ENCODE data around the gene PTPRN2. TPM values are rescaled to one million over a fixed set of nuclear protein-coding genes. Genes with fewer than 3 reads are reported as not detected.

Gene PTPRN2
- total and polyA plus RNA-seq, 2 donors (not counting 3 experiments of a cell fraction or from before 2014, with no cell fraction given): 0.62 to 0.88 TPM

GRCh38 chr7:158075633-158076001 is 512.0 kb downstream of the PTPRN2 start:
- H3K27ac ChIP-seq (ENCODE audit: insufficient read depth, low read depth, low read length): no peak overlapping the region
- CTCF ChIA-PET: no interaction called here
- no peaks in the 10 kb centered on the region for H3K4me1 ChIP-seq (ENCODE audit: control insufficient read depth, extremely low read depth, insufficient read depth, low read length)
- TF ChIP-seq CTCF (IDR thresholded peaks at IDR 0.05; ENCODE audit: extremely low read depth in 1 of 2, insufficient read depth in 1 of 2, low read depth in 1 of 2, low read length in 2 of 2): no peak
- no peak for TF ChIP-seq POLR2A (IDR thresholded peaks at IDR 0.05; ENCODE audit: low read depth, low read length)
- TF ChIP-seq GATA2 (IDR thresholded peaks at IDR 0.05; ENCODE audit: insufficient read depth, insufficient read length, low read depth, low read length): no peak
- TF ChIP-seq FOS (IDR thresholded peaks at IDR 0.05; ENCODE audit: borderline replicate concordance, insufficient read depth, low read length): no peak
- H3K9ac ChIP-seq (replicated peaks; ENCODE audit: extremely low read depth, insufficient read depth, low read length): no peak overlapping the region
- H3K4me3 ChIP-seq (replicated peaks in 1 of 3; ENCODE audit: insufficient read depth in 1 of 3, low read depth in 1 of 3, low read length in 3 of 3): no peak overlapping the region
- H3K9me3 ChIP-seq (replicated peaks; ENCODE audit: control insufficient read depth, insufficient read depth, low read length): peaks cover 9% of the 10 kb centered on the region
- POLR2A ChIA-PET: no interaction called here
- dilution Hi-C loops (cut with MboI; ENCODE audit: extremely low pct_ligation_motif_present, low sequenced_read_pairs) (no loop called here), intact Hi-C loops (cut with micrococcal nuclease) (no loop called here)
- no TSS peak for BruUV-seq (replicated peaks)
- H3K9me1 ChIP-seq (replicated peaks; ENCODE audit: control insufficient read depth, extremely low read depth, insufficient read depth, low read length): no peaks in the 10 kb centered on the region
- no peak for FAIRE-seq
- DNase-seq (ENCODE audit: low read depth, low spot score): no peak
- no peaks in the 10 kb centered on the region for H3K79me2 ChIP-seq (ENCODE audit: control insufficient read depth, insufficient read depth, low read length)
- no peaks in the 10 kb centered on the region for H3K36me3 ChIP-seq (ENCODE audit: control insufficient read depth in 2 of 2, extremely low read depth in 1 of 2, insufficient read depth in 2 of 2, low read length in 2 of 2)
- H3K4me2 ChIP-seq (ENCODE audit: insufficient read depth, low read length): no peak overlapping the region
- no peaks in the 10 kb centered on the region for H4K20me1 ChIP-seq (replicated peaks; ENCODE audit: control insufficient read depth, extremely low read depth, insufficient read depth, low read length)
- H2AFZ ChIP-seq (ENCODE audit: low read depth, low read length): no peak overlapping the region
- no peaks in the 10 kb centered on the region for H3K27me3 ChIP-seq (ENCODE audit: control insufficient read depth in 2 of 2, insufficient read depth in 2 of 2, low read length in 2 of 2)

DNA sequence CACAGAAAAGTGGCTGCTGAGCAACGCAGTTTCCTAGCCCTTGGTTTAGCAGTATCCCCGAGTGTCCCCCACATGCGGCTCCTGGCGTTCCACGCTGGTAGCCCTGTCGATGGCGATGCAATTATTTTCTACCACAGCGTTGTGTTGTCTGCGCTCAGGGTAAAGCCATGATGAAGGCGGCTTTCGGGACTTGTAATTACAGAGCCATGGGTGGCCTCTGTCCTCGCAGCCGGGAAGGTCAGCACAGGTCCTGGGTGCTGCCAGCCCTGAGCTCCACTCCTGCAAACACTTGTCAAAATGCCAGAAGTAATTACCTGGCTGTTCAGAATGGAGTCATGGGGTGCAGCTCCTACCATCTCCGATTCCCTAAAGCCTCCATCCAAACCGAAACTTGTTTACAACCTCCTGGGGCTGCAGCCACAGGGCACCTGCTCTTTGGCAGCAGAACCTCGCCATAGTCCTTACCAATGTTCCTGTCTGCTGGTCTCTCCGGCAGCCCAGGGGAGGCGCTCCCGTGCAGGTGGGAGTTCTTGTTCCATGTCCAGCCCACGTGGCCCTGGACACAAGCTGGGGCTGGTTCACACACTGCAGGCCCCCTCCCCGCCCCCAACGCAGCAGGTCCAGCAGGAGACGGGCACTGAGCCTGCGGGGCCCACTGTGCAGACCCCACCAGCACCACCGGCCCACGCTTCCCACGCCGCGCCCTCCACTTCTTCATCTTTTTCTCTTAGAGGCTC is 512.6 kb downstream of the PTPRN2 start:
- Histone ChIP-seq H3K4me1 (ENCODE audit: control insufficient read depth, extremely low read depth, insufficient read depth, low read length) (no peaks in the 10 kb centered on the region), H3K4me3 (replicated peaks in 1 of 3; ENCODE audit: insufficient read depth in 1 of 3, low read depth in 1 of 3, low read length in 3 of 3) (no peak overlapping the region), H3K4me2 (ENCODE audit: insufficient read depth, low read length) (no peak overlapping the region), H2AFZ (ENCODE audit: low read depth, low read length) (no peak overlapping the region), H4K20me1 (replicated peaks; ENCODE audit: control insufficient read depth, extremely low read depth, insufficient read depth, low read length) (no peaks in the 10 kb centered on the region), H3K9ac (replicated peaks; ENCODE audit: extremely low read depth, insufficient read depth, low read length) (no peak overlapping the region), H3K79me2 (ENCODE audit: control insufficient read depth, insufficient read depth, low read length) (no peaks in the 10 kb centered on the region), H3K9me3 (replicated peaks; ENCODE audit: control insufficient read depth, insufficient read depth, low read length) (peaks cover 9% of the 10 kb centered on the region), H3K9me1 (replicated peaks; ENCODE audit: control insufficient read depth, extremely low read depth, insufficient read depth, low read length) (no peaks in the 10 kb centered on the region), H3K36me3 (ENCODE audit: control insufficient read depth in 2 of 2, extremely low read depth in 1 of 2, insufficient read depth in 2 of 2, low read length in 2 of 2) (no peaks in the 10 kb centered on the region), H3K27me3 (ENCODE audit: control insufficient read depth in 2 of 2, insufficient read depth in 2 of 2, low read length in 2 of 2) (no peaks in the 10 kb centered on the region), H3K27ac (ENCODE audit: insufficient read depth, low read depth, low read length) (no peak overlapping the region)
- dilution Hi-C loops (cut with MboI; ENCODE audit: extremely low pct_ligation_motif_present, low sequenced_read_pairs): no loop called here
- no TSS peak for BruUV-seq (replicated peaks)
- no peak for TF ChIP-seq POLR2A (IDR thresholded peaks at IDR 0.05; ENCODE audit: low read depth, low read length)
- no peak for TF ChIP-seq JUN (IDR thresholded peaks at IDR 0.05; ENCODE audit: borderline replicate concordance, insufficient read depth, insufficient read length, low read depth)
- TF ChIP-seq EZH2 (IDR thresholded peaks at IDR 0.05; ENCODE audit: borderline replicate concordance, low read depth, low read length, severe bottlenecking): no peak
- TF ChIP-seq POLR2AphosphoS5 (IDR thresholded peaks at IDR 0.05; ENCODE audit: insufficient read depth, low read depth, low read length): no peak
- TF ChIP-seq GATA2 (IDR thresholded peaks at IDR 0.05; ENCODE audit: insufficient read depth, insufficient read length, low read depth, low read length): no peak
- TF ChIP-seq MAX (IDR thresholded peaks at IDR 0.05; ENCODE audit: insufficient read depth, insufficient read length): no peak
- TF ChIP-seq CTCF (IDR thresholded peaks at IDR 0.05; ENCODE audit: extremely low read depth in 1 of 2, insufficient read depth in 1 of 2, low read depth in 1 of 2, low read length in 2 of 2): no peak
- TF ChIP-seq MYC (IDR thresholded peaks at IDR 0.05; ENCODE audit: low read depth, low read length): no peak
- TF ChIP-seq FOS (IDR thresholded peaks at IDR 0.05; ENCODE audit: borderline replicate concordance, insufficient read depth, low read length): no peak
- no peak for DNase-seq (ENCODE audit: low read depth, low spot score)
- intact Hi-C loops (cut with micrococcal nuclease): no loop called here
- POLR2A ChIA-PET: no interaction called here
- CTCF ChIA-PET: no interaction called here
- no peak for FAIRE-seq

Measured in endothelial cell of umbilical vein (primary cell).